Glutamatergic neuron (in vitro differentiated cells): ENCODE results near the gene ZNF574. TPM values are rescaled to one million over a fixed set of nuclear protein-coding genes. Genes with fewer than 3 reads are reported as not detected.

Experiments used
- DNase-seq: peaks from one replicate; pipeline ENCODE4 v3.0.0; 2022
- H3K27ac Mint-ChIP-seq: one replicate; pipeline ENCODE4 v1.8.0; 2020; ENCODE audit warnings: mild to moderate bottlenecking, mixed read lengths, inconsistent platforms; ENCODE audit not compliant: unreplicated experiment
- H3K27me3 Mint-ChIP-seq: one replicate; pipeline ENCODE4 v1.8.0; 2020; ENCODE audit warnings: mild to moderate bottlenecking, moderate library complexity, mixed read lengths, inconsistent platforms; ENCODE audit not compliant: unreplicated experiment
- H3K36me3 Mint-ChIP-seq: one replicate; pipeline ENCODE4 v1.8.0; 2020; ENCODE audit warnings: mild to moderate bottlenecking, mixed read lengths, inconsistent platforms; ENCODE audit not compliant: unreplicated experiment
- H3K4me1 Mint-ChIP-seq: one replicate; pipeline ENCODE4 v1.8.0; 2020; ENCODE audit warnings: mild to moderate bottlenecking, low read depth, mixed read lengths, inconsistent platforms; ENCODE audit not compliant: unreplicated experiment
- H3K4me3 Mint-ChIP-seq: one replicate; pipeline ENCODE4 v1.8.0; 2020; ENCODE audit warnings: mild to moderate bottlenecking, mixed read lengths, inconsistent platforms; ENCODE audit not compliant: unreplicated experiment
- H3K9me3 Mint-ChIP-seq: one replicate; pipeline ENCODE4 v1.8.0; 2020; ENCODE audit warnings: mild to moderate bottlenecking, moderate library complexity, mixed read lengths, inconsistent platforms; ENCODE audit not compliant: unreplicated experiment
- CTCF ChIP-seq: fragments of 200-600 bp; sonication (generic); IDR thresholded peaks from one replicate; pipeline ENCODE4 v1.5.0; 2021; ENCODE audit not compliant: partially characterized antibody, unreplicated experiment
- total RNA-seq: library from RNA; stranded (reverse); fragmentation: NEBNext Ultra II Directional; extraction: Animal tissue kit (Norgen Biotek cat#: 25700); gene quantifications from one replicate; pipeline ENCODE4 v1.2.1, GENCODE V29; 2021; ENCODE audit not compliant: unreplicated experiment

Gene ZNF574
- total RNA-seq, 1 donor from 2014 or later = 24.1 TPM

GRCh38 chr19:42069619-42070351 lies 6.2 kb upstream of the ZNF574 start, which contains the start of gene GRIK5:
Gene GRIK5 (minus strand): TSS chr19:42070206. CDS start chr19:42065770, 4,436 bp downstream.
- peaks cover 6% of the 10 kb centered on the region for H3K4me1 Mint-ChIP-seq
- H3K27me3 Mint-ChIP-seq = peaks cover 7% of the 10 kb centered on the region
- DNase-seq = peak; percentile 80
- peaks cover 5% of the 10 kb centered on the region for H3K36me3 Mint-ChIP-seq
- peak within 1 kb of the TSS; percentile 76 for H3K4me3 Mint-ChIP-seq
- peak within 1 kb of the TSS; percentile 70 for H3K27ac Mint-ChIP-seq
- TF ChIP-seq CTCF = no peak
- peaks cover 8% of the 10 kb centered on the region for H3K9me3 Mint-ChIP-seq

- H3K36me3 Mint-ChIP-seq = peaks cover 5% of the 10 kb centered on the region
- TF ChIP-seq CTCF = no peak
- H3K4me1 Mint-ChIP-seq = peaks cover 10% of the 10 kb centered on the region
- H3K27ac Mint-ChIP-seq = peak overlapping the region; percentile 82
- peaks cover 10% of the 10 kb centered on the region for H3K27me3 Mint-ChIP-seq
- peaks cover 12% of the 10 kb centered on the region for H3K9me3 Mint-ChIP-seq
- no peak overlapping the region for H3K4me3 Mint-ChIP-seq
- no peak for DNase-seq
Measured at GRCh38 chr19:42071247-42071646, 4.7 kb upstream of the ZNF574 start.

GRCh38 chr19:42074513-42075363 lies 1.2 kb upstream of the ZNF574 start:
- H3K9me3 Mint-ChIP-seq = peaks cover 26% of the 10 kb centered on the region
- DNase-seq = no peak

GRCh38 chr19:42075364-42075615 lies 676 bp upstream of the ZNF574 start:
- Mint-ChIP-seq H3K36me3 (peaks cover 4% of the 10 kb centered on the region), H3K27me3 (peaks cover 25% of the 10 kb centered on the region), H3K9me3 (peaks cover 26% of the 10 kb centered on the region), H3K4me1 (peaks cover 26% of the 10 kb centered on the region), H3K4me3 (peak overlapping the region; percentile 96), H3K27ac (peak overlapping the region; percentile 99)
- no peak for DNase-seq
- no peak for TF ChIP-seq CTCF

More at GRCh38 chr19:42074513-42075363, 1.2 kb upstream of the ZNF574 start:
- H3K27ac Mint-ChIP-seq = peak overlapping the region; percentile 99
- H3K36me3 Mint-ChIP-seq = peaks cover 5% of the 10 kb centered on the region
- peaks cover 25% of the 10 kb centered on the region for H3K27me3 Mint-ChIP-seq
- H3K4me3 Mint-ChIP-seq = peak overlapping the region; percentile 96
- TF ChIP-seq CTCF = no peak
- peaks cover 26% of the 10 kb centered on the region for H3K4me1 Mint-ChIP-seq

GRCh38 chr19:42076380-42076944 lies 496 bp downstream of the ZNF574 start:
- Mint-ChIP-seq H3K4me3 (peak overlapping the region; percentile 94), H3K27me3 (peaks cover 24% of the 10 kb centered on the region), H3K27ac (peak overlapping the region; percentile 82), H3K4me1 (peaks cover 21% of the 10 kb centered on the region), H3K36me3 (no peaks in the 10 kb centered on the region), H3K9me3 (peaks cover 24% of the 10 kb centered on the region)
- TF ChIP-seq CTCF = no peak
- DNase-seq = peak; percentile 66
